ENCODE results near the gene TAS2R16. TPM values are rescaled to one million over a fixed set of nuclear protein-coding genes. Genes with fewer than 3 reads are reported as not detected.

Gene TAS2R16, protein sequence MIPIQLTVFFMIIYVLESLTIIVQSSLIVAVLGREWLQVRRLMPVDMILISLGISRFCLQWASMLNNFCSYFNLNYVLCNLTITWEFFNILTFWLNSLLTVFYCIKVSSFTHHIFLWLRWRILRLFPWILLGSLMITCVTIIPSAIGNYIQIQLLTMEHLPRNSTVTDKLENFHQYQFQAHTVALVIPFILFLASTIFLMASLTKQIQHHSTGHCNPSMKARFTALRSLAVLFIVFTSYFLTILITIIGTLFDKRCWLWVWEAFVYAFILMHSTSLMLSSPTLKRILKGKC
- polyA plus RNA-seq, result not detected
- long read RNA-seq, donor 1, result 0 reads
- long read RNA-seq, donor 2, result 0 reads
- long read RNA-seq, donor 3, result 0 reads
- long read RNA-seq, donor 4, result 0 reads
- long read RNA-seq, donor 5, result 0 reads
- long read RNA-seq, donor 6, result 0 reads
- long read RNA-seq, donor 7, result 0 reads
- long read RNA-seq, donor 8, result 0 reads
- long read RNA-seq, donor 9, result 0 reads
- long read RNA-seq, donor 10, result 0 reads

- Histone ChIP-seq H3K27me3 (ENCODE audit: control insufficient read depth in 3 of 3, insufficient read depth in 3 of 3, low read length in 3 of 3) (no peaks in the 10 kb centered on the region), H3K36me3 (ENCODE audit: control insufficient read depth in 3 of 3, insufficient read depth in 2 of 3, low read depth in 1 of 3, low read length in 3 of 3) (no peaks in the 10 kb centered on the region), H3K27ac (ENCODE audit: low read depth in 1 of 3, low read length in 2 of 3) (no peak within 1 kb of the TSS), H3K4me3 (ENCODE audit: low read depth in 1 of 3, low read length in 3 of 3) (no peak within 1 kb of the TSS), H3K9me3 (ENCODE audit: control insufficient read depth in 2 of 2, insufficient read depth in 1 of 2, low read depth in 1 of 2, low read length in 1 of 2) (no peaks in the 10 kb centered on the region), H3K4me1 (ENCODE audit: control insufficient read depth in 3 of 3, insufficient read depth in 2 of 3, low read depth in 1 of 3, low read length in 2 of 3) (no peaks in the 10 kb centered on the region)
- FAIRE-seq, result no peak
- no peak for DNase-seq
Measured at GRCh38 chr7:122995600-122995999, at the start of gene TAS2R16. Gene TAS2R16, minus strand, starts transcription at chr7:122995700. Its CDS starts 66 bp downstream, at chr7:122995634.

GRCh38 chr7:123043642-123044041 lies 48.1 kb upstream of the TAS2R16 start:
- H3K27ac ChIP-seq (ENCODE audit: low read depth in 1 of 3, low read length in 2 of 3), result no peak overlapping the region
- H3K9me3 ChIP-seq (ENCODE audit: control insufficient read depth in 2 of 2, insufficient read depth in 1 of 2, low read depth in 1 of 2, low read length in 1 of 2), result no peaks in the 10 kb centered on the region
- no peaks in the 10 kb centered on the region for H3K27me3 ChIP-seq (ENCODE audit: control insufficient read depth in 3 of 3, insufficient read depth in 3 of 3, low read length in 3 of 3)
- DNase-seq, result no peak
- FAIRE-seq, result no peak
- H3K4me1 ChIP-seq (ENCODE audit: control insufficient read depth in 3 of 3, insufficient read depth in 2 of 3, low read depth in 1 of 3, low read length in 2 of 3), result no peaks in the 10 kb centered on the region
- no peak overlapping the region for H3K4me3 ChIP-seq (ENCODE audit: low read depth in 1 of 3, low read length in 3 of 3)
- H3K36me3 ChIP-seq (ENCODE audit: control insufficient read depth in 3 of 3, insufficient read depth in 2 of 3, low read depth in 1 of 3, low read length in 3 of 3), result no peaks in the 10 kb centered on the region

GRCh38 chr7:123041101-123041500 lies 45.6 kb upstream of the TAS2R16 start:
- Histone ChIP-seq H3K9me3 (ENCODE audit: control insufficient read depth in 2 of 2, insufficient read depth in 1 of 2, low read depth in 1 of 2, low read length in 1 of 2) (no peaks in the 10 kb centered on the region), H3K27me3 (ENCODE audit: control insufficient read depth in 3 of 3, insufficient read depth in 3 of 3, low read length in 3 of 3) (no peaks in the 10 kb centered on the region), H3K36me3 (ENCODE audit: control insufficient read depth in 3 of 3, insufficient read depth in 2 of 3, low read depth in 1 of 3, low read length in 3 of 3) (no peaks in the 10 kb centered on the region), H3K4me1 (ENCODE audit: control insufficient read depth in 3 of 3, insufficient read depth in 2 of 3, low read depth in 1 of 3, low read length in 2 of 3) (no peaks in the 10 kb centered on the region), H3K4me3 (ENCODE audit: low read depth in 1 of 3, low read length in 3 of 3) (no peak overlapping the region), H3K27ac (ENCODE audit: low read depth in 1 of 3, low read length in 2 of 3) (no peak overlapping the region)
- no peak for FAIRE-seq
- WGBS, 3 donors, result 46 to 64% (median 49%) methylated on average over 1 of the region's 1 CpG
- DNase-seq, result no peak

- no peaks in the 10 kb centered on the region for H3K27me3 ChIP-seq (ENCODE audit: control insufficient read depth in 3 of 3, insufficient read depth in 3 of 3, low read length in 3 of 3)
- no peaks in the 10 kb centered on the region for H3K36me3 ChIP-seq (ENCODE audit: control insufficient read depth in 3 of 3, insufficient read depth in 2 of 3, low read depth in 1 of 3, low read length in 3 of 3)
- no peaks in the 10 kb centered on the region for H3K4me1 ChIP-seq (ENCODE audit: control insufficient read depth in 3 of 3, insufficient read depth in 2 of 3, low read depth in 1 of 3, low read length in 2 of 3)
- no peaks in the 10 kb centered on the region for H3K9me3 ChIP-seq (ENCODE audit: control insufficient read depth in 2 of 2, insufficient read depth in 1 of 2, low read depth in 1 of 2, low read length in 1 of 2)
- DNase-seq, result no peak
- H3K27ac ChIP-seq (ENCODE audit: low read depth in 1 of 3, low read length in 2 of 3), result no peak overlapping the region
- 35 to 44% (median 41%) methylated on average over 3 of the region's 3 CpGs for WGBS, 3 donors
- no peak for FAIRE-seq
- no peak overlapping the region for H3K4me3 ChIP-seq (ENCODE audit: low read depth in 1 of 3, low read length in 3 of 3)
Measured at GRCh38 chr7:123039269-123039668, 43.8 kb upstream of the TAS2R16 start.

DNA sequence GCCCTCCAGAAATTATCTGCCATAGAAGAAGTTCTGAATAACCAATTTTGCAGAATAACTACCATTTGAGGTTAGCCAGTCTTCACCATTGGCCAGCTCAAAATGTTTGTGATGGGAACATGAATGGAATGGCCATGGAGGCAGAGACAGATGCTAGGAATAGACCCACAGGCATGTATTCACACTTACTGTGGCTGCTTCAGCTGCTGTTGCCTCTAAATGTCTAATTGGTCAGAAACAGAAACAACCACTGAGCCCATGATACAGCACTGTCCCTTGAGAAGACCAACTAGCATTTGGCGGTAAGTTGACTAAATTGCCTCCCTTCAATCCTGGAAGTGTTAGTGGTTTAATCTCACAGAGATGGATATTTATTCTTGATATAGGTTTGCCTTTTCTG lies 38.6 kb upstream of the TAS2R16 start:
- 97 to 100% (median 97%) methylated on average over 1 of the region's 1 CpG for WGBS, 3 donors
- H3K27ac ChIP-seq (ENCODE audit: low read depth in 1 of 3, low read length in 2 of 3), result no peak overlapping the region
- FAIRE-seq (no peak), DNase-seq (no peak)
- no peaks in the 10 kb centered on the region for H3K36me3 ChIP-seq (ENCODE audit: control insufficient read depth in 3 of 3, insufficient read depth in 2 of 3, low read depth in 1 of 3, low read length in 3 of 3)
- H3K27me3 ChIP-seq (ENCODE audit: control insufficient read depth in 3 of 3, insufficient read depth in 3 of 3, low read length in 3 of 3), result no peaks in the 10 kb centered on the region
- H3K4me3 ChIP-seq (ENCODE audit: low read depth in 1 of 3, low read length in 3 of 3), result no peak overlapping the region
- no peaks in the 10 kb centered on the region for H3K9me3 ChIP-seq (ENCODE audit: control insufficient read depth in 2 of 2, insufficient read depth in 1 of 2, low read depth in 1 of 2, low read length in 1 of 2)
- no peaks in the 10 kb centered on the region for H3K4me1 ChIP-seq (ENCODE audit: control insufficient read depth in 3 of 3, insufficient read depth in 2 of 3, low read depth in 1 of 3, low read length in 2 of 3)

DNA sequence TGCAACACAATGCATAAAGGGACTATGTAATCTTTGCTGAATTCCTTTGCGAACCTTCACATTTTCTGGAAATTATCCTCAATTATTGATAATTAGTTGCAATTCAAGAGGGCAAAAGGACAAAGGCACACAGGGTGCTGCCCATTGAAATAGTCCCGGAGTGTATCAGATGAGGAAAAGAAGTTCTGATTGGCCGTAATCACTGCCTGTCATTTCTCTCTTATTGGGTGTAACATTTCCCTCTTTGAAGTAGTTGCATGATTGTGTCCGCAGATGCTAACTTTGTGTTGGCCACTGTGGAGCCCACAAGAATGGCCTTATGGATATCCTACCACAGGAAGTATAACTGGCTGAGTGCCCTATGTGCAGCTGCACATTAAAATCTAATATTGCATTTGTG lies 35.1 kb upstream of the TAS2R16 start:
- Histone ChIP-seq H3K9me3 (ENCODE audit: control insufficient read depth in 2 of 2, insufficient read depth in 1 of 2, low read depth in 1 of 2, low read length in 1 of 2) (no peaks in the 10 kb centered on the region), H3K27ac (ENCODE audit: low read depth in 1 of 3, low read length in 2 of 3) (no peak overlapping the region), H3K27me3 (ENCODE audit: control insufficient read depth in 3 of 3, insufficient read depth in 3 of 3, low read length in 3 of 3) (no peaks in the 10 kb centered on the region), H3K4me3 (ENCODE audit: low read depth in 1 of 3, low read length in 3 of 3) (no peak overlapping the region), H3K36me3 (ENCODE audit: control insufficient read depth in 3 of 3, insufficient read depth in 2 of 3, low read depth in 1 of 3, low read length in 3 of 3) (no peaks in the 10 kb centered on the region), H3K4me1 (ENCODE audit: control insufficient read depth in 3 of 3, insufficient read depth in 2 of 3, low read depth in 1 of 3, low read length in 2 of 3) (no peaks in the 10 kb centered on the region)
- DNase-seq (no peak), FAIRE-seq (no peak)
- 58 to 85% (median 68%) methylated on average over 4 of the region's 4 CpGs for WGBS, 3 donors

DNA sequence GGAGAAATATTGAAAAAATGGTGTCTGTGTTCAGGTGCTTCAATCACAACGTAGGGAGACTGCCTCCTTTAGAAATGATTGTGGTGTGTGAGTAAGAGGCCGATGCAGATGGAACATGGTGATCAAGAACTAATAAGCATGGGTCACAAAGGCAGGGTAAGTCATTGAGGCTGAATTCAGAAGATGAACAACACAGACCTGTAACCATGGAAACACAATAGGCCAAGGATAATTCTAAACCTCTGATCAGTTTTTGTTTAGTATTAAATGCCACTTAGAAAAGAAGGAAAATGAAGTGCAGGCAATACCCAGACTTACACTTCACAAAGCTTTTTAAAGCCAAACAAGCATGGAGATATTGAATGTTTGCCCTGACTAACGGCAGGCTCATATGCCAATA lies 32.8 kb upstream of the TAS2R16 start:
- 57 to 69% (median 63%) methylated on average over 3 of the region's 3 CpGs for WGBS, 3 donors
- no peak overlapping the region for H3K27ac ChIP-seq (ENCODE audit: low read depth in 1 of 3, low read length in 2 of 3)
- no peaks in the 10 kb centered on the region for H3K36me3 ChIP-seq (ENCODE audit: control insufficient read depth in 3 of 3, insufficient read depth in 2 of 3, low read depth in 1 of 3, low read length in 3 of 3)
- H3K27me3 ChIP-seq (ENCODE audit: control insufficient read depth in 3 of 3, insufficient read depth in 3 of 3, low read length in 3 of 3), result no peaks in the 10 kb centered on the region
- H3K4me1 ChIP-seq (ENCODE audit: control insufficient read depth in 3 of 3, insufficient read depth in 2 of 3, low read depth in 1 of 3, low read length in 2 of 3), result no peaks in the 10 kb centered on the region
- no peaks in the 10 kb centered on the region for H3K9me3 ChIP-seq (ENCODE audit: control insufficient read depth in 2 of 2, insufficient read depth in 1 of 2, low read depth in 1 of 2, low read length in 1 of 2)
- DNase-seq (no peak), FAIRE-seq (no peak)
- no peak overlapping the region for H3K4me3 ChIP-seq (ENCODE audit: low read depth in 1 of 3, low read length in 3 of 3)

- Histone ChIP-seq H3K27me3 (ENCODE audit: control insufficient read depth in 3 of 3, insufficient read depth in 3 of 3, low read length in 3 of 3) (no peaks in the 10 kb centered on the region), H3K4me3 (ENCODE audit: low read depth in 1 of 3, low read length in 3 of 3) (no peak overlapping the region), H3K27ac (ENCODE audit: low read depth in 1 of 3, low read length in 2 of 3) (no peak overlapping the region), H3K9me3 (ENCODE audit: control insufficient read depth in 2 of 2, insufficient read depth in 1 of 2, low read depth in 1 of 2, low read length in 1 of 2) (no peaks in the 10 kb centered on the region), H3K36me3 (ENCODE audit: control insufficient read depth in 3 of 3, insufficient read depth in 2 of 3, low read depth in 1 of 3, low read length in 3 of 3) (no peaks in the 10 kb centered on the region), H3K4me1 (ENCODE audit: control insufficient read depth in 3 of 3, insufficient read depth in 2 of 3, low read depth in 1 of 3, low read length in 2 of 3) (no peaks in the 10 kb centered on the region)
- WGBS, 3 donors, result 64 to 74% (median 68%) methylated on average over 2 of the region's 2 CpGs
- no peak for FAIRE-seq
- no peak for DNase-seq
Measured at GRCh38 chr7:123026251-123026650, 30.8 kb upstream of the TAS2R16 start.

All from small intestine (tissue), 16 donors.